ENCODE results near the gene SVIL. TPM values are rescaled to one million over a fixed set of nuclear protein-coding genes. Genes with fewer than 3 reads are reported as not detected.

The SVIL gene
- total RNA-seq, 1 experiment from 2014 or later: 15.3 TPM

GRCh38 chr10:29519659-29520058, 115.1 kb downstream of the SVIL start:
- Mint-ChIP-seq H3K27me3 (ENCODE audit: low read depth) (no peaks in the 10 kb centered on the region), H3K27ac (no peak overlapping the region), H3K4me3 (no peak overlapping the region), H3K4me1 (peaks cover 0 to 14% of the 10 kb centered on the region in 2 experiments; a peak in 2 of 4 replicates), H3K9me3 (no peaks in the 10 kb centered on the region), H3K36me3 (ENCODE audit: insufficient read depth in 1 of 3, low read depth in 3 of 3) (peaks cover 0 to 40% (median 14%) of the 10 kb centered on the region in 3 experiments; a peak in 5 of 7 replicates)
- Histone ChIP-seq H3K4me1 (ENCODE audit: insufficient read depth, low read length) (no peaks in the 10 kb centered on the region), H2AK5ac (ENCODE audit: insufficient read length, low read length) (no peak overlapping the region), H3K18ac (ENCODE audit: insufficient read length, low read depth, low read length) (no peak overlapping the region), H4K5ac (ENCODE audit: insufficient read length, low read depth, low read length) (no peak overlapping the region), H3K56ac (ENCODE audit: insufficient read length, low read depth, low read length) (no peak overlapping the region), H3K23ac (ENCODE audit: insufficient read length, low read depth, low read length) (no peak overlapping the region), H3K27ac (ENCODE audit: insufficient read length, low read depth, low read length) (no peak overlapping the region), H3K23me2 (ENCODE audit: insufficient read length, low read depth, low read length, poor library complexity, severe bottlenecking) (no peaks in the 10 kb centered on the region), H4K91ac (ENCODE audit: insufficient read length, low read depth, low read length) (no peak overlapping the region), H3K27me3 (ENCODE audit: insufficient read depth, low read length) (no peaks in the 10 kb centered on the region), H3K9ac (ENCODE audit: extremely low read depth, insufficient read length, low read length) (no peak overlapping the region), H4K8ac (replicated peaks; ENCODE audit: insufficient read length, low read depth, low read length) (no peak overlapping the region), H3K79me1 (ENCODE audit: insufficient read depth, low read depth, low read length, poor library complexity, severe bottlenecking) (no peaks in the 10 kb centered on the region), H3T11ph (ENCODE audit: low read length) (no peak overlapping the region), H3K4me2 (ENCODE audit: insufficient read depth, insufficient read length, low read length) (no peak overlapping the region), H2BK120ac (ENCODE audit: low read depth, low read length, poor library complexity, severe bottlenecking) (no peak overlapping the region), H2BK20ac (ENCODE audit: low read depth, low read length, poor library complexity, severe bottlenecking) (no peak overlapping the region), H3K4ac (ENCODE audit: low read depth, low read length) (no peak overlapping the region), H3K79me2 (ENCODE audit: insufficient read depth, low read length) (no peaks in the 10 kb centered on the region), H4K20me1 (ENCODE audit: control insufficient read depth, insufficient read depth, insufficient read length) (no peaks in the 10 kb centered on the region), H2BK5ac (ENCODE audit: insufficient read length, low read length) (no peak overlapping the region), H3K14ac (ENCODE audit: insufficient read depth, low read length) (no peak overlapping the region), H2BK15ac (ENCODE audit: low read depth, low read length) (no peak overlapping the region), H2AFZ (ENCODE audit: low read length) (no peak overlapping the region), H3K9me3 (ENCODE audit: control insufficient read depth, low read depth, low read length) (no peaks in the 10 kb centered on the region), H2BK12ac (ENCODE audit: insufficient read length, low read depth, low read length) (no peak overlapping the region)
- no peak for TF ChIP-seq CTCF (conservative IDR thresholded peaks at IDR 0.05)
- no peak for DNase-seq
- no CpG with 5 or more reads among the region's 3 CpGs for WGBS (ENCODE audit: extremely low coverage, insufficient read length, low lambda C conversion rate)
